Kidney (tissue), 14 donors: ENCODE data around the gene SPANXN4. TPM values are rescaled to one million over a fixed set of nuclear protein-coding genes. Genes with fewer than 3 reads are reported as not detected.

Experiments
- DNase-seq, 5 donors: peaks; one replicate each; pipeline ENCODE4 v3.0.0-alpha.2; 2013 to 2020
- FAIRE-seq: peaks from 2 replicates; lab custom pipeline; 2012; peaks lifted over from hg19 to GRCh38; lab: Jason Lieb, UNC
- H3K27ac ChIP-seq, 2 donors: one replicate each; pipeline ENCODE4 v1.7.0; 2013; ENCODE audit warnings: low read depth in 2 of 2, low read length in 2 of 2, inconsistent platforms in 1 of 2
- H3K27me3 ChIP-seq: one replicate; pipeline ENCODE4 v1.7.1; 2013; ENCODE audit warnings: low read length, inconsistent platforms; ENCODE audit not compliant: control insufficient read depth, insufficient read depth
- H3K36me3 ChIP-seq, 3 donors: one replicate each; pipeline versions ENCODE4 v1.7.0 to v1.7.1; 2013; ENCODE audit warnings: low read length in 3 of 3, control low read depth in 1 of 3, inconsistent platforms in 1 of 3; ENCODE audit not compliant: insufficient read depth in 3 of 3, control insufficient read depth in 2 of 3
- H3K4me1 ChIP-seq, 3 donors: one replicate each; pipeline versions ENCODE4 v1.7.0 to v1.7.1; 2013; ENCODE audit warnings: low read length in 3 of 3, inconsistent platforms in 1 of 3, low read depth in 1 of 3; ENCODE audit not compliant: control insufficient read depth in 2 of 3, insufficient read depth in 2 of 3
- H3K4me3 ChIP-seq, 3 donors: one replicate each; pipeline versions ENCODE4 v1.7.0 to v1.8.1; 2013; ENCODE audit warnings: low read length in 3 of 3, control low read depth in 1 of 3, inconsistent platforms in 1 of 3
- H3K9ac ChIP-seq, 3 donors: one replicate each; pipeline versions ENCODE4 v1.7.0 to v1.7.1; 2013; ENCODE audit warnings: low read length in 3 of 3, control low read depth in 1 of 3, inconsistent platforms in 1 of 3
- H3K9me3 ChIP-seq, 3 donors: one replicate each; pipeline versions ENCODE4 v1.7.0 to v1.7.1; 2013; ENCODE audit warnings: low read length in 3 of 3, control low read depth in 1 of 3, inconsistent platforms in 1 of 3; ENCODE audit not compliant: control insufficient read depth in 2 of 3, insufficient read depth in 1 of 3
- CTCF ChIP-seq: IDR thresholded peaks from 3 replicates; pipeline ENCODE4 v1.5.1; 2012; ENCODE audit warnings: mild to moderate bottlenecking, moderate library complexity, borderline replicate concordance; ENCODE audit not compliant: insufficient read depth; ENCODE audit errors: extremely low read depth
- intact Hi-C: fragments of 100-400 bp; cut with DNase I; formaldehyde crosslinking; loops from one replicate; pipeline ENCODE4 v1.11.1; 2022
- polyA plus RNA-seq: library from polyadenylated mRNA; stranded (reverse); fragments of 350-450 nt; fragmentation: Illumina TruSeq; extraction: RNeasy Lipid Tissue Mini Kit (QIAGEN cat#74804); gene quantifications from one replicate; pipeline ENCODE4 v1.2.3, GENCODE V29; 2014; ENCODE audit warnings: low read depth, low replicate concordance; ENCODE audit not compliant: insufficient read depth
- total RNA-seq: library from RNA; stranded (reverse); fragmentation: NEBNext Ultra II Directional; extraction: Animal tissue kit (Norgen Biotek cat#: 25700); gene quantifications from one replicate; pipeline ENCODE4 v1.2.1, GENCODE V29; 2021
- donor health status: control.
- donor health status: control.
- donor health status: control.
- donor health status: control.
- donor health status: control.
- donor health status: DM: yes; HTN: yes; CAD: no.
- donor health status: Normal renal cell carcinoma (clear cell type).

SPANXN4 gene
- total and polyA plus RNA-seq, 2 donors from 2014 or later: not detected

- no peak for FAIRE-seq
- intact Hi-C loops: no loop called here
- Histone ChIP-seq H3K4me3 (no peak overlapping the region), H3K9me3 (no peaks in the 10 kb centered on the region), H3K27ac (no peak overlapping the region), H3K4me1 (no peaks in the 10 kb centered on the region), H3K27me3 (no peaks in the 10 kb centered on the region), H3K36me3 (no peaks in the 10 kb centered on the region), H3K9ac (no peak overlapping the region)
- no peak for DNase-seq
- no peak for TF ChIP-seq CTCF
Observed at GRCh38 chrX:142982679-142983078, 43.0 kb upstream of the SPANXN4 start.

- no peaks in the 10 kb centered on the region for H3K36me3 ChIP-seq
- no peak for DNase-seq
- intact Hi-C loops: no loop called here
- no peak overlapping the region for H3K27ac ChIP-seq
- no peaks in the 10 kb centered on the region for H3K27me3 ChIP-seq
- no peaks in the 10 kb centered on the region for H3K4me1 ChIP-seq
- no peak overlapping the region for H3K4me3 ChIP-seq
- no peak for TF ChIP-seq CTCF
- H3K9me3 ChIP-seq: no peaks in the 10 kb centered on the region
- no peak for FAIRE-seq
- H3K9ac ChIP-seq: no peak overlapping the region
Observed at GRCh38 chrX:142994988-142995387, 30.7 kb upstream of the SPANXN4 start.

GRCh38 chrX:142998447-142999198 is 27.1 kb upstream of the SPANXN4 start:
- Histone ChIP-seq H3K27ac (no peak overlapping the region), H3K27me3 (no peaks in the 10 kb centered on the region), H3K9me3 (no peaks in the 10 kb centered on the region), H3K9ac (no peak overlapping the region), H3K4me3 (no peak overlapping the region), H3K36me3 (no peaks in the 10 kb centered on the region), H3K4me1 (no peaks in the 10 kb centered on the region)
- no peak for TF ChIP-seq CTCF
- no peak for DNase-seq
- intact Hi-C loops: no loop called here
- no peak for FAIRE-seq

- Histone ChIP-seq H3K36me3 (no peaks in the 10 kb centered on the region), H3K4me3 (no peak overlapping the region), H3K4me1 (no peaks in the 10 kb centered on the region), H3K27me3 (no peaks in the 10 kb centered on the region), H3K9me3 (no peaks in the 10 kb centered on the region), H3K27ac (no peak overlapping the region), H3K9ac (no peak overlapping the region)
- FAIRE-seq: no peak
- intact Hi-C loops: no loop called here
- TF ChIP-seq CTCF: no peak
- no peak for DNase-seq
Observed at GRCh38 chrX:142999199-142999701, 26.5 kb upstream of the SPANXN4 start.
